ENCODE measurements around the gene UBR1.

GRCh38 chr15:43046484-43046883 lies 59.4 kb downstream of the UBR1 start:
- TF ChIP-seq, protein P1, sequence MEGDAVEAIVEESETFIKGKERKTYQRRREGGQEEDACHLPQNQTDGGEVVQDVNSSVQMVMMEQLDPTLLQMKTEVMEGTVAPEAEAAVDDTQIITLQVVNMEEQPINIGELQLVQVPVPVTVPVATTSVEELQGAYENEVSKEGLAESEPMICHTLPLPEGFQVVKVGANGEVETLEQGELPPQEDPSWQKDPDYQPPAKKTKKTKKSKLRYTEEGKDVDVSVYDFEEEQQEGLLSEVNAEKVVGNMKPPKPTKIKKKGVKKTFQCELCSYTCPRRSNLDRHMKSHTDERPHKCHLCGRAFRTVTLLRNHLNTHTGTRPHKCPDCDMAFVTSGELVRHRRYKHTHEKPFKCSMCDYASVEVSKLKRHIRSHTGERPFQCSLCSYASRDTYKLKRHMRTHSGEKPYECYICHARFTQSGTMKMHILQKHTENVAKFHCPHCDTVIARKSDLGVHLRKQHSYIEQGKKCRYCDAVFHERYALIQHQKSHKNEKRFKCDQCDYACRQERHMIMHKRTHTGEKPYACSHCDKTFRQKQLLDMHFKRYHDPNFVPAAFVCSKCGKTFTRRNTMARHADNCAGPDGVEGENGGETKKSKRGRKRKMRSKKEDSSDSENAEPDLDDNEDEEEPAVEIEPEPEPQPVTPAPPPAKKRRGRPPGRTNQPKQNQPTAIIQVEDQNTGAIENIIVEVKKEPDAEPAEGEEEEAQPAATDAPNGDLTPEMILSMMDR (conservative IDR thresholded peaks at IDR 0.05 in 1 of 2, IDR thresholded peaks at IDR 0.05 in 1 of 2; ENCODE audit: low read depth in 1 of 2, low read length in 2 of 2) = no peak
- TF ChIP-seq EZH2 (IDR thresholded peaks at IDR 0.05; ENCODE audit: low read length, missing control alignments) = no peak
